Cardiac fibroblast (primary cell): Measurements from ENCODE around the gene TBL1X.
A peak's percentile ranks its signal among the peaks of the same experiment; 100 is the strongest.
"Not testable (repeated sequence)": the region's sequence is repeated elsewhere in the genome, so short reads cannot be mapped to it uniquely, and the experiment has no call there.

Experiments
- DNase-seq, 2 donors: peaks; one replicate each; pipeline versions ENCODE4 v3.0.0 to v3.0.0-alpha.2; 2010; ENCODE audit warnings: low read depth in 2 of 2
- H3K4me3 ChIP-seq, 2 donors: replicated peaks in 1 of 2; 1 replicate in 1 of 2; 2 replicates in 1 of 2; pipeline ENCODE4 v1.5.1; 2011; ENCODE audit warnings: low read depth in 2 of 2, low read length in 2 of 2, mild to moderate bottlenecking in 2 of 2, moderate library complexity in 1 of 2
- CTCF ChIP-seq: IDR thresholded peaks from one replicate; pipeline ENCODE4 v1.5.1; 2011; ENCODE audit warnings: low read depth, mild to moderate bottlenecking, low read length, inconsistent platforms

Gene TBL1X

GRCh38 chrX:9757366-9757765 is 292.5 kb downstream of the TBL1X start:
- TF ChIP-seq CTCF = no peak
- H3K4me3 ChIP-seq = no peak overlapping the region
- no peak for DNase-seq

GRCh38 chrX:9758021-9758638 is 293.3 kb downstream of the TBL1X start:
- no peak for DNase-seq
- H3K4me3 ChIP-seq = no peak overlapping the region
- TF ChIP-seq CTCF = no peak

- no peak for TF ChIP-seq CTCF
- H3K4me3 ChIP-seq = no peak overlapping the region
- DNase-seq = no peak
Observed at GRCh38 chrX:9759337-9759736, 294.5 kb downstream of the TBL1X start.

GRCh38 chrX:9765072-9765736 is 300.3 kb downstream of the TBL1X start:
- DNase-seq = no peak

GRCh38 chrX:9765737-9766097 is 300.9 kb downstream of the TBL1X start, which contains the start of gene GPR143:
Gene GPR143 (minus strand): TSS chrX:9765847. CDS start chrX:9765817, 30 bp downstream.
- no peak for DNase-seq
- H3K4me3 ChIP-seq = no peak within 1 kb of the TSS
- no peak for TF ChIP-seq CTCF

More at GRCh38 chrX:9765072-9765736, 300.3 kb downstream of the TBL1X start:
- no peak for TF ChIP-seq CTCF
- H3K4me3 ChIP-seq = no peak overlapping the region

GRCh38 chrX:9767375-9767774 is 302.5 kb downstream of the TBL1X start:
- no peak overlapping the region for H3K4me3 ChIP-seq
- peak in 1 of 2 donors; percentile 45 for DNase-seq
- TF ChIP-seq CTCF = no peak

- not testable (repeated sequence) for H3K4me3 ChIP-seq
Observed at GRCh38 chrX:9768321-9768839, 303.5 kb downstream of the TBL1X start.

More at GRCh38 chrX:9768321-9768839, 303.5 kb downstream of the TBL1X start:
- DNase-seq = not testable (repeated sequence)
